ENCODE measurements around the gene FAM131A.

Gene FAM131A

DNA sequence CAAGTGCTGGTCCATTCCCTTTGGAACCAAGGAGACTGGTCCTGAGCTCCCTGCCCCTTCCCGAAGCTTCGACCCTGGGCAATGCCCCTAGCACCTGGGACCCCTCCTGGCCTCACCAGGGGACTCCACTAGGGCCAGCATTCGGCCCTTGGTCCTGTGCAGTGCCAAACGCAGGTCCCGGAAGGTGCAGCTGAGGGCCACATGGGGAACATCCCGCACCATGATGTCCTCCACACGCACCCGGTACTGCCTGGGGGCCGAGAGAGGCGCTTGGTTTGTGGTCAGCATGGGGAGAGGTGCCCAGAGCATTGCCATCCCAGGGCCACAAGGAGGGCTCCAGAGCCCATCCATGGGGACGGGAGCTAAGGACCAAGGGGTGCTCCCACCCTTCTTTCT is 16.1 kb downstream of the FAM131A start:
- peaks cover 2 to 3% of the 10 kb centered on the region in 2 experiments for H3K4me1 ChIP-seq (ENCODE audit: control insufficient read depth in 1 of 2, insufficient read depth in 2 of 2, low read length in 2 of 2)
- H2AK5ac ChIP-seq (ENCODE audit: low read length): no peak overlapping the region
- peaks cover 10 to 14% of the 10 kb centered on the region in 2 experiments for H3K36me3 ChIP-seq (ENCODE audit: control insufficient read depth in 1 of 2, insufficient read depth in 2 of 2, low read length in 2 of 2)
- no peak overlapping the region for H3K27ac ChIP-seq (ENCODE audit: low read depth, low read length)
- H3K4ac ChIP-seq (ENCODE audit: low read depth, low read length): no peak overlapping the region
- DNase-seq: no peak
- H2BK5ac ChIP-seq (ENCODE audit: low read depth, low read length, poor library complexity): no peak overlapping the region
- no peaks in the 10 kb centered on the region for H3K79me2 ChIP-seq (ENCODE audit: control insufficient read depth, insufficient read depth, low read length, poor library complexity)
- no peak overlapping the region for H2AFZ ChIP-seq (ENCODE audit: insufficient read depth, low read length, poor library complexity)
- H2BK120ac ChIP-seq (ENCODE audit: insufficient read depth, low read length, poor library complexity): no peak overlapping the region
- no CpG with 5 or more reads among the region's 11 CpGs for WGBS (ENCODE audit: extremely low coverage, insufficient coverage, insufficient read length)
- H3K14ac ChIP-seq (ENCODE audit: low read length): no peak overlapping the region
- peaks cover 2% of the 10 kb centered on the region for H3K9me3 ChIP-seq (ENCODE audit: insufficient read depth, low read depth, low read length)
- H4K8ac ChIP-seq (ENCODE audit: low read depth, low read length): no peak overlapping the region
- H3K18ac ChIP-seq (ENCODE audit: low read length): no peak overlapping the region
- no peaks in the 10 kb centered on the region for H3K27me3 ChIP-seq (ENCODE audit: insufficient read depth, low read length)
- no peak overlapping the region for H4K91ac ChIP-seq (ENCODE audit: low read depth, low read length)
- no peak overlapping the region for H4K12ac ChIP-seq (ENCODE audit: low read depth, low read length)
- no peak overlapping the region for H3K4me2 ChIP-seq (ENCODE audit: low read length)
- H3K9ac ChIP-seq (ENCODE audit: low read length): no peak overlapping the region
- no peaks in the 10 kb centered on the region for H3K79me1 ChIP-seq (ENCODE audit: low read length)
- no peak overlapping the region for H3K23ac ChIP-seq (ENCODE audit: low read length)
- H2BK12ac ChIP-seq (ENCODE audit: low read length): no peak overlapping the region
- H3K4me3 ChIP-seq (ENCODE audit: low read depth, low read length): no peak overlapping the region

DNA sequence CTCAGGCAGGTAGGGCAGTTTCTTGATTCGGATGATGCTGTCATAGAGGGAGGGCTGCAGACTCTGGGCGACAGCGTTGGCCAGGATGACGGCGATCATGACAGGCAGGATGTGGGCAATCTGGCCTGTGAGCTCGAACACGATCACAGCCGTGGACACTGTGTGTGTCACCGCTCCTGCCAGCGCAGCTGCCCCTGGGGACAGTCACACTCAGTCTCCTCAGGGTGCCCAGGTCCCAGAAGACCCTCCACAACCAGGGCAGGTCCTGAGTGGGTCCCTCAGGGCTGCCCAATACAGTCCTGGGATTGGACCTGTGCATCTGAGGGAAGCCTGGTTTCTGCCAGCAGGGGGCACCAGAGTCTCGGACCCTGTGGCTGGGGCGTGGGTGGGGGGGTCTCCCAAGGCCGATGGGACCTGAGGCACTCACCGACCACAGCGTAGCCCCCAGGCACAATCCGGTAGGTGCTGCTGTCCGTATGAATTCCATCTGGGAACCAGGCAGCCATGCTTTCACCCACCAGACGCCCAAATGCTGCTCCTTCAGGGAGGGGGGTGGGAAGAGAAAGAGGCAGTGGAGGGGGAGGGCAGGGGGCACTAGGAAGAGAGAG is 16.8 kb downstream of the FAM131A start:
- Histone ChIP-seq H3K9me3 (ENCODE audit: insufficient read depth, low read depth, low read length) (peaks cover 2% of the 10 kb centered on the region), H3K79me1 (ENCODE audit: low read length) (no peaks in the 10 kb centered on the region), H2BK12ac (ENCODE audit: low read length) (no peak overlapping the region), H3K18ac (ENCODE audit: low read length) (no peak overlapping the region), H3K23ac (ENCODE audit: low read length) (no peak overlapping the region), H2BK120ac (ENCODE audit: insufficient read depth, low read length, poor library complexity) (no peak overlapping the region), H3K9ac (ENCODE audit: low read length) (no peak overlapping the region), H3K4ac (ENCODE audit: low read depth, low read length) (no peak overlapping the region), H3K27me3 (ENCODE audit: insufficient read depth, low read length) (no peaks in the 10 kb centered on the region), H3K79me2 (ENCODE audit: control insufficient read depth, insufficient read depth, low read length, poor library complexity) (no peaks in the 10 kb centered on the region), H2AFZ (ENCODE audit: insufficient read depth, low read length, poor library complexity) (no peak overlapping the region), H3K27ac (ENCODE audit: low read depth, low read length) (no peak overlapping the region), H3K4me2 (ENCODE audit: low read length) (no peak overlapping the region), H3K4me1 (ENCODE audit: control insufficient read depth in 1 of 2, insufficient read depth in 2 of 2, low read length in 2 of 2) (peaks cover 2 to 3% of the 10 kb centered on the region in 2 experiments), H3K14ac (ENCODE audit: low read length) (no peak overlapping the region), H4K91ac (ENCODE audit: low read depth, low read length) (no peak overlapping the region), H4K8ac (ENCODE audit: low read depth, low read length) (no peak overlapping the region), H3K4me3 (ENCODE audit: low read depth, low read length) (peak overlapping the region; percentile 33), H2BK5ac (ENCODE audit: low read depth, low read length, poor library complexity) (no peak overlapping the region), H4K12ac (ENCODE audit: low read depth, low read length) (no peak overlapping the region), H2AK5ac (ENCODE audit: low read length) (no peak overlapping the region), H3K36me3 (ENCODE audit: control insufficient read depth in 1 of 2, insufficient read depth in 2 of 2, low read length in 2 of 2) (peaks cover 12 to 14% of the 10 kb centered on the region in 2 experiments)
- DNase-seq: peak; percentile 29 to 57
- no CpG with 5 or more reads among the region's 18 CpGs for WGBS (ENCODE audit: extremely low coverage, insufficient coverage, insufficient read length)

DNA sequence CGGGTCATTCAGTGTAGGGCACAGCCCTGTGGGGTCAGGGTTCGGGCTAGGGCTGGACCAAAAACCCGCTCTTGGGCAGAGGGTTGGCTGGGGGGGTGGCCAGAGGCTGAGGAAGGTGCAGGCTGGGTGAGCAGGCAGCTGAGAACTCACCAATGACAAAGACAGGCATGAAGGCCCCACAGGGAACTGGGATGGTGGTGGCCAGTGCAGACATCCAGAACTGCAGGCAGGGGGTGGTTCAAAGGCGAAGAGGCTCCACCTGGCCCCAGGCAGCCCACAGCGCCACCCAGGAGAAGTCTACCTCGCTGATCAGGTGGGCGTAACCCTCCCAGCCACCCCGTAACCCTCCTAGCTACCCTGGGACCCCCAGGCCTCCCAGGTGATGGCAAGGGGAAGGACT is 17.4 kb downstream of the FAM131A start:
- no peak overlapping the region for H4K91ac ChIP-seq (ENCODE audit: low read depth, low read length)
- H2BK5ac ChIP-seq (ENCODE audit: low read depth, low read length, poor library complexity): no peak overlapping the region
- no CpG with 5 or more reads among the region's 8 CpGs for WGBS (ENCODE audit: extremely low coverage, insufficient coverage, insufficient read length)
- no peak overlapping the region for H3K9ac ChIP-seq (ENCODE audit: low read length)
- H3K27ac ChIP-seq (ENCODE audit: low read depth, low read length): no peak overlapping the region
- peaks cover 13 to 14% of the 10 kb centered on the region in 2 experiments for H3K36me3 ChIP-seq (ENCODE audit: control insufficient read depth in 1 of 2, insufficient read depth in 2 of 2, low read length in 2 of 2)
- H2AFZ ChIP-seq (ENCODE audit: insufficient read depth, low read length, poor library complexity): no peak overlapping the region
- H3K79me2 ChIP-seq (ENCODE audit: control insufficient read depth, insufficient read depth, low read length, poor library complexity): no peaks in the 10 kb centered on the region
- H3K14ac ChIP-seq (ENCODE audit: low read length): no peak overlapping the region
- peaks cover 2% of the 10 kb centered on the region for H3K9me3 ChIP-seq (ENCODE audit: insufficient read depth, low read depth, low read length)
- no peaks in the 10 kb centered on the region for H3K27me3 ChIP-seq (ENCODE audit: insufficient read depth, low read length)
- no peak overlapping the region for H2BK120ac ChIP-seq (ENCODE audit: insufficient read depth, low read length, poor library complexity)
- DNase-seq: no peak
- no peak overlapping the region for H4K8ac ChIP-seq (ENCODE audit: low read depth, low read length)
- H3K4me2 ChIP-seq (ENCODE audit: low read length): no peak overlapping the region
- H4K12ac ChIP-seq (ENCODE audit: low read depth, low read length): no peak overlapping the region
- H3K23ac ChIP-seq (ENCODE audit: low read length): no peak overlapping the region
- no peak overlapping the region for H3K4ac ChIP-seq (ENCODE audit: low read depth, low read length)
- no peaks in the 10 kb centered on the region for H3K79me1 ChIP-seq (ENCODE audit: low read length)
- no peak overlapping the region for H3K18ac ChIP-seq (ENCODE audit: low read length)
- H2BK12ac ChIP-seq (ENCODE audit: low read length): no peak overlapping the region
- peaks cover 2 to 3% of the 10 kb centered on the region in 2 experiments for H3K4me1 ChIP-seq (ENCODE audit: control insufficient read depth in 1 of 2, insufficient read depth in 2 of 2, low read length in 2 of 2)
- H2AK5ac ChIP-seq (ENCODE audit: low read length): no peak overlapping the region
- no peak overlapping the region for H3K4me3 ChIP-seq (ENCODE audit: low read depth, low read length)

DNA sequence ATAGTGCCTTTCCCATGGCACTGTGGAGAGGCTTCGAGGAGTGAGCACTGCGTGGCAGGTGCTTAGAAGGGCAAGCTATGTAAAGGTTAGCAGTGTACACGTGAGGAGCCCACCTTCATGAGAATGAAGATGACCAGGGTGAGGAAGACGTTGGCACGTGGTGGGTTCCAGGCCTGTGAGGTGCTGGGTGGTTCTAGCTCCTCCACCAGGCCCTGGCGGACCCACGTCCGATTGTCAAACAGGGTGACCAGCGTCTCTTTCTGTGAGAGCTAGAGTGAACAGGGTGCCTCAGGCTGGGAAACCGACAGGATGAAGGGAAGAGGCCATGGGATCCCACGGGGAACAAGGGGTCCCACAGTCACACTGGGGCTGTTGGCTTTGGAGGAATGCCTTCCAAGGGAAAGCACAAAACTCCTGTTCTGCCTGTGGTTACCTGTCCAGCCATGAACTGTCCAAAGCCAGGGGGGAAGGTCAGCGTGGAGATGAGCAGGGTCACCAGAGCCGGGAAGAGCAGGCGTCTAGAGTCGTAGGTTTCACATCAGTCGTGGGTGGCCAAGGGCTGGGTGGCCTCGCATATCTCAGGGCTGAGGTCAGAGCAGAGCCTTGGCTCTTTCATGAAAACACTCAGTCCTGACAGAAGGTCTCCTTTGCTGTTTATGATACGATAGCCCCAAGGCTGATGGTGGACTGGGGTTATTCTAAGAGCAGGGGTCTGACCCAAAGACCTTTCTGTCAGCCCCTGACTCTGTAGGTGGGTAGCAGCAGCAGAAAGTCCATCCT is 18.1 kb downstream of the FAM131A start:
- no peak overlapping the region for H3K4ac ChIP-seq (ENCODE audit: low read depth, low read length)
- H3K27ac ChIP-seq (ENCODE audit: low read depth, low read length): no peak overlapping the region
- no peaks in the 10 kb centered on the region for H3K27me3 ChIP-seq (ENCODE audit: insufficient read depth, low read length)
- H4K12ac ChIP-seq (ENCODE audit: low read depth, low read length): no peak overlapping the region
- no peak overlapping the region for H2BK12ac ChIP-seq (ENCODE audit: low read length)
- H2BK5ac ChIP-seq (ENCODE audit: low read depth, low read length, poor library complexity): no peak overlapping the region
- no peak overlapping the region for H4K8ac ChIP-seq (ENCODE audit: low read depth, low read length)
- no peak overlapping the region for H3K9ac ChIP-seq (ENCODE audit: low read length)
- no peak overlapping the region for H2BK120ac ChIP-seq (ENCODE audit: insufficient read depth, low read length, poor library complexity)
- no peak overlapping the region for H2AFZ ChIP-seq (ENCODE audit: insufficient read depth, low read length, poor library complexity)
- no peak for DNase-seq
- WGBS (ENCODE audit: extremely low coverage, insufficient coverage, insufficient read length): no CpG with 5 or more reads among the region's 18 CpGs
- no peak overlapping the region for H3K18ac ChIP-seq (ENCODE audit: low read length)
- H3K4me3 ChIP-seq (ENCODE audit: low read depth, low read length): no peak overlapping the region
- H2AK5ac ChIP-seq (ENCODE audit: low read length): no peak overlapping the region
- H3K14ac ChIP-seq (ENCODE audit: low read length): no peak overlapping the region
- H3K79me2 ChIP-seq (ENCODE audit: control insufficient read depth, insufficient read depth, low read length, poor library complexity): no peaks in the 10 kb centered on the region
- H3K9me3 ChIP-seq (ENCODE audit: insufficient read depth, low read depth, low read length): peaks cover 2% of the 10 kb centered on the region
- H3K36me3 ChIP-seq (ENCODE audit: control insufficient read depth in 1 of 2, insufficient read depth in 2 of 2, low read length in 2 of 2): peaks cover 13 to 14% of the 10 kb centered on the region in 2 experiments
- no peak overlapping the region for H3K23ac ChIP-seq (ENCODE audit: low read length)
- no peak overlapping the region for H3K4me2 ChIP-seq (ENCODE audit: low read length)
- H3K79me1 ChIP-seq (ENCODE audit: low read length): no peaks in the 10 kb centered on the region
- peaks cover 2 to 3% of the 10 kb centered on the region in 2 experiments for H3K4me1 ChIP-seq (ENCODE audit: control insufficient read depth in 1 of 2, insufficient read depth in 2 of 2, low read length in 2 of 2)
- no peak overlapping the region for H4K91ac ChIP-seq (ENCODE audit: low read depth, low read length)
